ENCODE data around the gene FYCO1. TPM values are rescaled to one million over a fixed set of nuclear protein-coding genes. Genes with fewer than 3 reads are reported as not detected.

The FYCO1 gene
- total and polyA plus RNA-seq, 2 experiments from 2014 or later: 7.5 to 23.0 TPM

DNA sequence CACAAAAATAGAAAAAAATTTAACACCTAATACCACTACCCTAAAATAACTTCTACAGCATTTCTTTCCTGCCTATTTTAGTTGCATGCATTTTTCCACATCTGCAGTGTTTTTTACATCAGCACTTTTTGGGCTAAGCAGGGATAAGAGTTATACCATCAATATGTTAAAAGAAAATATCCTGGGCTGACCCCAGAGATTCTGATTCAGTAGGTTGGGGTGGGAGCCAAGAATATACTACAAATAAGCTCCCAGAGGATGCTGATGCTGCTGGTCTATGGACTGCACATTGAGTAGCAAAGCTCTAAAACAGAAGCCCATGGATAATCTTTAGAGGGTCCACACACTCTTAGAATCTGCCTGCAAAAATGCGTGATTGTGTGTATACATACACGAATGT is 14.8 kb downstream of the FYCO1 start:
- Histone ChIP-seq H3K27me3 (no peaks in the 10 kb centered on the region), H3K4me3 (no peak overlapping the region), H3K79me2 (peaks cover 9% of the 10 kb centered on the region), H3K4me1 (ENCODE audit: insufficient read depth) (peaks cover 26% of the 10 kb centered on the region), H3K4me2 (no peak overlapping the region), H3K36me3 (replicated peaks; ENCODE audit: insufficient read depth, low read depth) (peaks cover 6% of the 10 kb centered on the region), H3K9me3 (ENCODE audit: low read depth) (no peaks in the 10 kb centered on the region), H3K9me2 (replicated peaks; ENCODE audit: insufficient read depth) (no peaks in the 10 kb centered on the region), H2AFZ (no peak overlapping the region), H3K27ac (no peak overlapping the region), H4K20me1 (ENCODE audit: insufficient read depth, poor library complexity, severe bottlenecking) (no peaks in the 10 kb centered on the region)
- TF ChIP-seq EZH2 (IDR thresholded peaks at IDR 0.05; ENCODE audit: borderline replicate concordance) (no peak), EZH2phosphoT487 (IDR thresholded peaks at IDR 0.05; ENCODE audit: low read depth, severe bottlenecking, unreplicated experiment) (no peak)
- TF ChIP-seq, protein P1, sequence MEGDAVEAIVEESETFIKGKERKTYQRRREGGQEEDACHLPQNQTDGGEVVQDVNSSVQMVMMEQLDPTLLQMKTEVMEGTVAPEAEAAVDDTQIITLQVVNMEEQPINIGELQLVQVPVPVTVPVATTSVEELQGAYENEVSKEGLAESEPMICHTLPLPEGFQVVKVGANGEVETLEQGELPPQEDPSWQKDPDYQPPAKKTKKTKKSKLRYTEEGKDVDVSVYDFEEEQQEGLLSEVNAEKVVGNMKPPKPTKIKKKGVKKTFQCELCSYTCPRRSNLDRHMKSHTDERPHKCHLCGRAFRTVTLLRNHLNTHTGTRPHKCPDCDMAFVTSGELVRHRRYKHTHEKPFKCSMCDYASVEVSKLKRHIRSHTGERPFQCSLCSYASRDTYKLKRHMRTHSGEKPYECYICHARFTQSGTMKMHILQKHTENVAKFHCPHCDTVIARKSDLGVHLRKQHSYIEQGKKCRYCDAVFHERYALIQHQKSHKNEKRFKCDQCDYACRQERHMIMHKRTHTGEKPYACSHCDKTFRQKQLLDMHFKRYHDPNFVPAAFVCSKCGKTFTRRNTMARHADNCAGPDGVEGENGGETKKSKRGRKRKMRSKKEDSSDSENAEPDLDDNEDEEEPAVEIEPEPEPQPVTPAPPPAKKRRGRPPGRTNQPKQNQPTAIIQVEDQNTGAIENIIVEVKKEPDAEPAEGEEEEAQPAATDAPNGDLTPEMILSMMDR (IDR thresholded peaks at IDR 0.05; ENCODE audit: poor library complexity): no peak
- no peak for DNase-seq (ENCODE audit: low spot score)
- WGBS (ENCODE audit: low lambda C conversion rate, missing lambda C conversion rate): 94% methylated on average over 2 of the region's 2 CpGs

DNA sequence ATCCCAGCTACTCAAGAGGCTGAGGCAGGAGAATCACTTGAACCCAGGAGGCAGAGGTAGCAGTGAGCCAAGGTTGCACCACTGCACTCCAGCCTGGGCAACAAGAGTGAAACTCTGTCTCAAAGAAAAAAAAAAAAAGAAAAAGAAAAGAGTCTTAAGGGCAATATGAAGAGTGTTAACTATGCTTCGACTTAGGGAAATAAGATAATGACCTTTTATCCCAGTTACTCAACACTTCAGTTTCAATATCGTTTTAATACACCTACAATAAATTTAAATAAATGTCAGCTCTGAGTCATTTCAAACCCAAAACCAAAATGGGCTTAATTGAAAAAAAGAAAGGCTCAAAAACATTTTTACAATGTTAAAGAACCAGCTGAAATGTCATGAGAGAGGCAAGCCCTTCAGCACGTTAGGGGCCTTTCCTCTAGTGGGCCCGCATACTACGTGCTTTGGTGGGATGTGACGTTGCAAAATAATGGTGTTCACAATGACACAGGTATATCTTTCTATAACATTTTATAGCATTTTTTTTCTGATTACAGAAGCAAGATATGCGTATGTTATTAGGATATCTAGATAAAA is 15.3 kb downstream of the FYCO1 start:
- no peaks in the 10 kb centered on the region for H4K20me1 ChIP-seq (ENCODE audit: insufficient read depth, poor library complexity, severe bottlenecking)
- no peaks in the 10 kb centered on the region for H3K9me3 ChIP-seq (ENCODE audit: low read depth)
- H3K27me3 ChIP-seq: no peaks in the 10 kb centered on the region
- peaks cover 21% of the 10 kb centered on the region for H3K4me1 ChIP-seq (ENCODE audit: insufficient read depth)
- H3K27ac ChIP-seq: no peak overlapping the region
- peaks cover 4% of the 10 kb centered on the region for H3K79me2 ChIP-seq
- TF ChIP-seq, protein P1 (IDR thresholded peaks at IDR 0.05; ENCODE audit: poor library complexity): no peak
- no peak for TF ChIP-seq EZH2 (IDR thresholded peaks at IDR 0.05; ENCODE audit: borderline replicate concordance)
- no peak for TF ChIP-seq EZH2phosphoT487 (IDR thresholded peaks at IDR 0.05; ENCODE audit: low read depth, severe bottlenecking, unreplicated experiment)
- H3K4me3 ChIP-seq: no peak overlapping the region
- no peak overlapping the region for H2AFZ ChIP-seq
- DNase-seq (ENCODE audit: low spot score): no peak
- no peaks in the 10 kb centered on the region for H3K9me2 ChIP-seq (replicated peaks; ENCODE audit: insufficient read depth)
- H3K36me3 ChIP-seq (replicated peaks; ENCODE audit: insufficient read depth, low read depth): peaks cover 6% of the 10 kb centered on the region
- no peak overlapping the region for H3K4me2 ChIP-seq
- 97% methylated on average over 7 of the region's 7 CpGs for WGBS (ENCODE audit: low lambda C conversion rate, missing lambda C conversion rate)

DNA sequence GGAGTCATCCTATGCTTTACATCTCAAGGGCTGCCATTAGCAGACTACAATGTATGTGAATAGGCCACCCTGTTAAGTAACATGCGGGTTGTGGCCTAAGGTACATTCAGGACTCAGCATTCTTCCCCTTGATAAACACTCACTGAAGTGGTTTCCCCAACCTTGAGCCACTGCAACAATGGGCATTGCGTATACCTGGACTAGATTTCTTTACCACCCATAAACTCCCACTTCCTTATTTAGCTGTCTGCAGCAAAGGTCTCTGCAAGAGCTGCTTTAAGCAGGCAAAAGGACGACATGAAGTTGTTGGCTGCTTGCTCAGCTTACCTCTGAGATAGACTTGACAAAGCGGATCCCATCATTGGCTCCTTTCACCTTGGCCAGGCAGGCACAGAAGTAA is 16.2 kb downstream of the FYCO1 start:
- H3K36me3 ChIP-seq (replicated peaks; ENCODE audit: insufficient read depth, low read depth): peaks cover 6% of the 10 kb centered on the region
- no peak overlapping the region for H2AFZ ChIP-seq
- 98% methylated on average over 4 of the region's 4 CpGs for WGBS (ENCODE audit: low lambda C conversion rate, missing lambda C conversion rate)
- no peaks in the 10 kb centered on the region for H3K9me3 ChIP-seq (ENCODE audit: low read depth)
- H3K4me1 ChIP-seq (ENCODE audit: insufficient read depth): peaks cover 12% of the 10 kb centered on the region
- H3K4me2 ChIP-seq: no peak overlapping the region
- no peak overlapping the region for H3K4me3 ChIP-seq
- H4K20me1 ChIP-seq (ENCODE audit: insufficient read depth, poor library complexity, severe bottlenecking): no peaks in the 10 kb centered on the region
- no peak overlapping the region for H3K27ac ChIP-seq
- TF ChIP-seq, protein P1 (IDR thresholded peaks at IDR 0.05; ENCODE audit: poor library complexity): no peak
- no peak for TF ChIP-seq EZH2phosphoT487 (IDR thresholded peaks at IDR 0.05; ENCODE audit: low read depth, severe bottlenecking, unreplicated experiment)
- TF ChIP-seq EZH2 (IDR thresholded peaks at IDR 0.05; ENCODE audit: borderline replicate concordance): no peak
- DNase-seq (ENCODE audit: low spot score): no peak
- no peaks in the 10 kb centered on the region for H3K9me2 ChIP-seq (replicated peaks; ENCODE audit: insufficient read depth)
- H3K79me2 ChIP-seq: no peaks in the 10 kb centered on the region
- no peaks in the 10 kb centered on the region for H3K27me3 ChIP-seq

Data from hepatocyte (in vitro differentiated cells).